ENCODE data around the gene EPHA3. TPM values are rescaled to one million over a fixed set of nuclear protein-coding genes. Genes with fewer than 3 reads are reported as not detected.

EPHA3 gene
- total RNA-seq, 1 donor from 2014 or later = 0.04 TPM

GRCh38 chr3:89252016-89252415 lies 144.6 kb downstream of the EPHA3 start:
- no peak overlapping the region for H3K4me3 ChIP-seq (ENCODE audit: low read depth, low read length)
- no peak for DNase-seq (ENCODE audit: low read depth)
- TF ChIP-seq CTCF (IDR thresholded peaks at IDR 0.05; ENCODE audit: insufficient read depth, low read length, poor library complexity, severe bottlenecking) = no peak
- H3K36me3 ChIP-seq (ENCODE audit: control insufficient read depth, insufficient read depth, low read length) = no peaks in the 10 kb centered on the region
- H3K27me3 ChIP-seq (ENCODE audit: control insufficient read depth, insufficient read depth, low read length) = no peaks in the 10 kb centered on the region

- no peaks in the 10 kb centered on the region for H3K27me3 ChIP-seq (ENCODE audit: control insufficient read depth, insufficient read depth, low read length)
- no peak for DNase-seq (ENCODE audit: low read depth)
- H3K36me3 ChIP-seq (ENCODE audit: control insufficient read depth, insufficient read depth, low read length) = no peaks in the 10 kb centered on the region
- H3K4me3 ChIP-seq (ENCODE audit: low read depth, low read length) = no peak overlapping the region
- TF ChIP-seq CTCF (IDR thresholded peaks at IDR 0.05; ENCODE audit: insufficient read depth, low read length, poor library complexity, severe bottlenecking) = no peak
Measured at GRCh38 chr3:89252860-89253259, 145.4 kb downstream of the EPHA3 start.

- DNase-seq (ENCODE audit: low read depth) = no peak
- H3K27me3 ChIP-seq (ENCODE audit: control insufficient read depth, insufficient read depth, low read length) = no peaks in the 10 kb centered on the region
- TF ChIP-seq CTCF (IDR thresholded peaks at IDR 0.05; ENCODE audit: insufficient read depth, low read length, poor library complexity, severe bottlenecking) = no peak
- H3K36me3 ChIP-seq (ENCODE audit: control insufficient read depth, insufficient read depth, low read length) = no peaks in the 10 kb centered on the region
- no peak overlapping the region for H3K4me3 ChIP-seq (ENCODE audit: low read depth, low read length)
Measured at GRCh38 chr3:89256395-89256794, 149.0 kb downstream of the EPHA3 start.

GRCh38 chr3:89256882-89257281 lies 149.5 kb downstream of the EPHA3 start:
- H3K27me3 ChIP-seq (ENCODE audit: control insufficient read depth, insufficient read depth, low read length) = no peaks in the 10 kb centered on the region
- H3K36me3 ChIP-seq (ENCODE audit: control insufficient read depth, insufficient read depth, low read length) = no peaks in the 10 kb centered on the region
- no peak for TF ChIP-seq CTCF (IDR thresholded peaks at IDR 0.05; ENCODE audit: insufficient read depth, low read length, poor library complexity, severe bottlenecking)
- H3K4me3 ChIP-seq (ENCODE audit: low read depth, low read length) = no peak overlapping the region
- no peak for DNase-seq (ENCODE audit: low read depth)

- Histone ChIP-seq H3K4me3 (ENCODE audit: low read depth, low read length) (no peak overlapping the region), H3K36me3 (ENCODE audit: control insufficient read depth, insufficient read depth, low read length) (no peaks in the 10 kb centered on the region), H3K27me3 (ENCODE audit: control insufficient read depth, insufficient read depth, low read length) (no peaks in the 10 kb centered on the region)
- no peak for DNase-seq (ENCODE audit: low read depth)
- no peak for TF ChIP-seq CTCF (IDR thresholded peaks at IDR 0.05; ENCODE audit: insufficient read depth, low read length, poor library complexity, severe bottlenecking)
Measured at GRCh38 chr3:89260721-89261120, 153.3 kb downstream of the EPHA3 start.

- Histone ChIP-seq H3K36me3 (ENCODE audit: control insufficient read depth, insufficient read depth, low read length) (no peaks in the 10 kb centered on the region), H3K27me3 (ENCODE audit: control insufficient read depth, insufficient read depth, low read length) (no peaks in the 10 kb centered on the region), H3K4me3 (ENCODE audit: low read depth, low read length) (no peak overlapping the region)
- DNase-seq (ENCODE audit: low read depth) = no peak
- TF ChIP-seq CTCF (IDR thresholded peaks at IDR 0.05; ENCODE audit: insufficient read depth, low read length, poor library complexity, severe bottlenecking) = no peak
Measured at GRCh38 chr3:89261673-89262072, 154.3 kb downstream of the EPHA3 start.
